ENCODE measurements around the gene HAUS7. TPM values are rescaled to one million over a fixed set of nuclear protein-coding genes. Genes with fewer than 3 reads are reported as not detected.

The HAUS7 gene
- total and polyA plus RNA-seq, 9 donors = 9.3 to 28.7 (median 18.7) TPM

- H3K27ac ChIP-seq = no peak overlapping the region
- H3K36me3 ChIP-seq = no peaks in the 10 kb centered on the region
- H3K4me3 ChIP-seq = no peak overlapping the region
- H3K4me1 ChIP-seq (ENCODE audit: insufficient read depth) = no peaks in the 10 kb centered on the region
- WGBS, 3 donors = 64 to 82% (median 67%) methylated on average over 5 of the region's 5 CpGs
- intact Hi-C loops (cut with DNase I) = no loop called here
- no peaks in the 10 kb centered on the region for H3K27me3 ChIP-seq
- H3K9me3 ChIP-seq = no peaks in the 10 kb centered on the region
- TF ChIP-seq POLR2A (IDR thresholded peaks at IDR 0.05) = no peak
- TF ChIP-seq CTCF (IDR thresholded peaks at IDR 0.05) = no peak
- TF ChIP-seq EP300 (IDR thresholded peaks at IDR 0.05) = no peak
- DNase-seq = no peak
These were observed 42.9 kb upstream of the HAUS7 start for GRCh38 chrX:153513265-153513664.

DNA sequence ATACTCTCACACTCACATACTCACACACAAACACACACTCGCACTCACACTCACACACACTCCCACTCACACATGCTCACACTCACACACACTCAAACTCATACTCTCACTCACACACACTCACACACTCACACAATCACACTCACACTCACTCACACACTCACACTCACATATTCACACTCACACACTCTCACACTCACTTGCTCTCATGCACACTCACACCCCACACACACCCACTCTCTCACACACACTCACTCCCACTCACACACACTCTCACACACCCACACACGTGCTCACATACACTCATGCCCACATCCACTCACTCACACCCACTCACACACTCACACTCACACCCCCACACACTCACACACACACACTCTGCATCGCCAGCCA is 42.1 kb upstream of the HAUS7 start:
- no peaks in the 10 kb centered on the region for H3K36me3 ChIP-seq
- H3K27ac ChIP-seq = no peak overlapping the region
- no peak overlapping the region for H3K4me3 ChIP-seq
- no peaks in the 10 kb centered on the region for H3K27me3 ChIP-seq
- 50 to 60% (median 55%) methylated on average over 3 of the region's 3 CpGs for WGBS, 3 donors
- intact Hi-C loops (cut with DNase I) = no loop called here
- DNase-seq = no peak
- no peaks in the 10 kb centered on the region for H3K9me3 ChIP-seq
- no peaks in the 10 kb centered on the region for H3K4me1 ChIP-seq (ENCODE audit: insufficient read depth)
- TF ChIP-seq POLR2A (IDR thresholded peaks at IDR 0.05) = no peak
- no peak for TF ChIP-seq EP300 (IDR thresholded peaks at IDR 0.05)
- no peak for TF ChIP-seq CTCF (IDR thresholded peaks at IDR 0.05)

DNA sequence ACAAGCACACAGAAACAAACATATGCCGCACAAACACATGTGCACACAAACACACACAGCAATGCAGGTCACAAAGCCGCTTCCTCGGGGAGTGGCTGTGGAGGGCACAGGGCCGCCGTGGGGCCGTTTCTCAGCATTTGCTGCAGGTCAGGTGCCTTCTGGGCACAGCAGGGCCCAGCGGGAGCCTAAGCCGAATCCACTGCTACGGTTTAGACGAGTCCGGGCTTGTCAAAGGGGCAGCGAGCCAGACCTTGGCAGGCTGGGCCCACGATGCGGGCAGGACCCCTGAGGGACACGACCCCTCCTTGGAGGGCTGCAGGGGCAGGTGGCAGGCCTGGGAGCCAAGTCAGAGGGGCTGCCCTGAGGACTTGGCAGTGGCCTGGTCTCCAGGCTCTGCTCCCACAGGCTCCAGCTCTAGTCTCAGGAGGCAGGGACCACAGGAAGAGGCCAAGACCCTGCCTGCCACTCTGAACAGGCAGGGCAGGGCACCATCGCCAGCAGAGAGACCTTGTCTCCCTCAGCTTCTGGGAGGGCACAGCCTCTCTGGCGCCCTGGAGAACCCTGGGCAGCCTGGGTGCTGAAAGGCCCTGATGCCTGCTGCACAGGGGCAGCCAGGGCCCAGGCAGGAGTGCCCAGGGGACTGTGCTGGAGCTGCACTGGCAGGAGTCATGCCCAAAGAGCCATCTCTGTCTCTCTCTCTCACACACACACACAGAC is 41.6 kb upstream of the HAUS7 start:
- no peak for TF ChIP-seq EP300 (IDR thresholded peaks at IDR 0.05)
- TF ChIP-seq CTCF (IDR thresholded peaks at IDR 0.05) = no peak
- no peak for TF ChIP-seq POLR2A (IDR thresholded peaks at IDR 0.05)
- no peak overlapping the region for H3K4me3 ChIP-seq
- H3K27me3 ChIP-seq = no peaks in the 10 kb centered on the region
- H3K36me3 ChIP-seq = no peaks in the 10 kb centered on the region
- no peaks in the 10 kb centered on the region for H3K4me1 ChIP-seq (ENCODE audit: insufficient read depth)
- no peak overlapping the region for H3K27ac ChIP-seq
- 48 to 59% (median 58%) methylated on average over 17 of the region's 17 CpGs for whole genome bisulfite sequencing, 3 donors
- H3K9me3 ChIP-seq = no peaks in the 10 kb centered on the region
- no peak for DNase-seq
- intact Hi-C loops (cut with DNase I) = no loop called here

DNA sequence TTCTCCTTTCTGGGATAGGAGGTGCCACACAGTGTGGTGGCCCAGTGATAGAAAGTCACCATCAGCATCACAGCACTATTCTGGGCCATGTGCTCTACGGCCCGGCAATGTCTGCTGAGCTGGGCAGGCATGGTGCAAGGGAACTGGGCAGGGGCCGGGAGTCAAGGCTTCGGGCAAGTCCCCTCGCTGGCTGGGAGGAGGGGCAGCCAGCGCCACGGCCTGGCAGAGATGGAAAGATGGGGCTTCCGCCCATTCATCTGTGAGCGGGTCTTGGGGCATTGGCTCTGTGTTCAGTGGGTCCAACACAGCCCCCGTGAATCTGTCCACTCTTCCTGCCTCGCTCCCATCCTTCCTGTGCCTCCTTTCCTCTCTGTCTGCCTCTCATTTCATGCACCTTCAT is 40.0 kb upstream of the HAUS7 start:
- no peak for TF ChIP-seq CTCF (IDR thresholded peaks at IDR 0.05)
- TF ChIP-seq EP300 (IDR thresholded peaks at IDR 0.05) = no peak
- TF ChIP-seq POLR2A (IDR thresholded peaks at IDR 0.05) = no peak
- Histone ChIP-seq H3K27me3 (no peaks in the 10 kb centered on the region), H3K4me3 (no peak overlapping the region), H3K9me3 (no peaks in the 10 kb centered on the region), H3K4me1 (ENCODE audit: insufficient read depth) (no peaks in the 10 kb centered on the region), H3K36me3 (no peaks in the 10 kb centered on the region), H3K27ac (no peak overlapping the region)
- no peak for DNase-seq
- intact Hi-C loops (cut with DNase I) = no loop called here
- WGBS, 3 donors = 57 to 63% (median 61%) methylated on average over 11 of the region's 11 CpGs
